ENCODE results near the gene IRS2.

IRS2 gene

DNA sequence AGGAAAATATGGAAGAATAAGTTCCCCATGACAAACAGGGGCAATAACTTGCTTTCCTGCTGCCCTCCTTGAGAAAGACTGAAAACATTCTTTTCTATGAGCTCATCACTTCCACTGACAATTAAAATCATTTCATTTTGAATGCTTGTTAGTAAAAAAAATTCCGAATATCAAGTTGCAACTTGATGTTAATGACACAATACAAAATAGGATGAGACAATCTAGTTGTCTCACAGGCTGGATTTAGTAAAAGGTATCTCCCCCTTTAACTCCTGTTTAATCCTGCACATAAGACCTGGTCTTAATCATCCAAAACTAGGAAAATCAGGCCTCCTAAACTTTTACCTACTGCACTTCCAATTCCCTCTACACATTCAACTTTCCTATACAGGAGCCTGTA, 24.7 kb downstream of the IRS2 start:
- no peak overlapping the region for H3K4me3 ChIP-seq (ENCODE audit: low read depth, low read length)
- TF ChIP-seq, protein P1, sequence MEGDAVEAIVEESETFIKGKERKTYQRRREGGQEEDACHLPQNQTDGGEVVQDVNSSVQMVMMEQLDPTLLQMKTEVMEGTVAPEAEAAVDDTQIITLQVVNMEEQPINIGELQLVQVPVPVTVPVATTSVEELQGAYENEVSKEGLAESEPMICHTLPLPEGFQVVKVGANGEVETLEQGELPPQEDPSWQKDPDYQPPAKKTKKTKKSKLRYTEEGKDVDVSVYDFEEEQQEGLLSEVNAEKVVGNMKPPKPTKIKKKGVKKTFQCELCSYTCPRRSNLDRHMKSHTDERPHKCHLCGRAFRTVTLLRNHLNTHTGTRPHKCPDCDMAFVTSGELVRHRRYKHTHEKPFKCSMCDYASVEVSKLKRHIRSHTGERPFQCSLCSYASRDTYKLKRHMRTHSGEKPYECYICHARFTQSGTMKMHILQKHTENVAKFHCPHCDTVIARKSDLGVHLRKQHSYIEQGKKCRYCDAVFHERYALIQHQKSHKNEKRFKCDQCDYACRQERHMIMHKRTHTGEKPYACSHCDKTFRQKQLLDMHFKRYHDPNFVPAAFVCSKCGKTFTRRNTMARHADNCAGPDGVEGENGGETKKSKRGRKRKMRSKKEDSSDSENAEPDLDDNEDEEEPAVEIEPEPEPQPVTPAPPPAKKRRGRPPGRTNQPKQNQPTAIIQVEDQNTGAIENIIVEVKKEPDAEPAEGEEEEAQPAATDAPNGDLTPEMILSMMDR (IDR thresholded peaks at IDR 0.05; ENCODE audit: low read depth, low read length), result no peak

DNA sequence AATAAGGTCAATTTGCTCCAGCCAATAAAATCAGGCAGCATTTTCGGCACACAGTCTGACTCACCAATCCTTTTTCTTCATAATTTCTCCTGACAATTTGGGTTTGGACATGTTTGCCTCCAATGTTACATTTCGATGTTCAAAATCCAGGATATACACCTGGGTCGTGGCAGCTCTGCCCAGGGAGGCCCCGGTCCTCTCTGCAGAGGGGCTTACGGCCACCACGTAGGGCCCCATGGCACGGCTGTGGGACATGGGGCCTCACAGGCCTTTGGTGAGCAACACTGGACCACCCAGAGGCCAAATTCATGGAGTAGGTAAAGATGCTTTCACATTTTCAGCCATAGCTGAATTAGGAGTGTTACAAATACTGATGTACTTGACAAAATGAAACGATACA, 25.4 kb downstream of the IRS2 start:
- H3K4me3 ChIP-seq (ENCODE audit: low read depth, low read length), result no peak overlapping the region
- TF ChIP-seq, protein P1 (IDR thresholded peaks at IDR 0.05; ENCODE audit: low read depth, low read length), result no peak

DNA sequence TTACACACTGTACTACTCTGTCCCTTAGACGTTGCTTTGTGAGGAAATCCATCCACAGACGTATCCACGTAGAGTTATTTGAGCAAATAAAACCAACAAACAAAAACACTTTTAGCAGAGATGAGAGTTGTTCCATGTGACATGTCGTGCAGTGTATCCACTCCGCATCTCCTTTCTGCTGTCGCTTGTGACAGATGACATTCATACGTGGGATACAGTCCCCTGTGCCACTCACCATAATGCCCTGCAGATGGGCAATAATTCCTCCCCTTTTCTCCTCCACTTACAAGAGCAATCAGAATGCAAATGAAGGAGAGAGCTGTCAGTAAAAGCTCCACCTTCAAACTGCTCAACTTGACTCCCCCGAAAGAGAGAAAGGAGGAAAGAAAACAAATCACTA, 26.0 kb downstream of the IRS2 start:
- no peak overlapping the region for H3K4me3 ChIP-seq (ENCODE audit: low read depth, low read length)
- TF ChIP-seq, protein P1 (IDR thresholded peaks at IDR 0.05; ENCODE audit: low read depth, low read length), result no peak

DNA sequence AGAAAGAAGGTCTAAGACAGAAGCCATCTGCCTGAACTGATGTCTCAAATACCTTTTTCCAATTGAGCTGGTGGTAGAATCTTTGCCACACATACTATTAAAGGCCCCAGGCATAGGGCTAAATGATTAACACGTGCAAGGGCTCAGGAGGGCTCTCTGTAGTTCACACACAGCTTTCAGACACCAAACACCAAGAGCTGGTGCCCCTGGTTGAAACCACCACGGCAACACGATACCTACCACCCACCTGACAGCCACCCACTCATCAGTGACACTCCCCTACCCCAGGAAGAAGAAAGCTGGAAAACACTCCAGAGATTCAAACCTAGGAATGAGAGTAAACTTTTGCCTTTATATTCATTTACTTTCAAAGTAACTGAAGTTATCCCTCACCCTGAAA, 26.8 kb downstream of the IRS2 start:
- TF ChIP-seq, protein P1 (IDR thresholded peaks at IDR 0.05; ENCODE audit: low read depth, low read length), result no peak
- no peak overlapping the region for H3K4me3 ChIP-seq (ENCODE audit: low read depth, low read length)

DNA sequence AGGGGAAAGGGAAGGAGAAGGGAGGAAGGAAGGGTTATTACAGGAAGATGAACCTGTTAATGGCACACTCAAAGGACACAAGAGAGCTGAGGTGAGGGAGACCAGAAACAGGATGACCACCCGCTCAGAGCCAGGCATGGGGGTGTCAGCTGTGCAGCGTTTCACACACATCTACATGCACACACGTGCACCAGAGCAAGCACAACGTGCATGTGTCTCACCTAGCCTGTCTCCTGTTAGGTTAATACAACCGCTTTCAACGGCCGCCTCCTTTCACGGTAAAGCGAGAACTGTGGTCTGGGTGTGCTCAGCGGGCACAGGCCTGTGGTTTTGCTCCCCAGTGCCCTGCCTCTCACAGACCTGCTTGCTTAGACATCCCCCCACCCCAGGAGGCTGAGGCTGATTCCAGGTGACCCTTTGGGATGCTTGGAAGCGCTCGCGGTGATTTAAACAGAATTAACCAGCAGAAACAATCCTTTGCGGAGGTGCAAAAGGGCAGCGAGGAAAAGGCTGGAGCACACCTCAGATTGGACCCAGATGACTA, 27.4 kb downstream of the IRS2 start:
- TF ChIP-seq, protein P1 (IDR thresholded peaks at IDR 0.05; ENCODE audit: low read depth, low read length), result no peak

DNA sequence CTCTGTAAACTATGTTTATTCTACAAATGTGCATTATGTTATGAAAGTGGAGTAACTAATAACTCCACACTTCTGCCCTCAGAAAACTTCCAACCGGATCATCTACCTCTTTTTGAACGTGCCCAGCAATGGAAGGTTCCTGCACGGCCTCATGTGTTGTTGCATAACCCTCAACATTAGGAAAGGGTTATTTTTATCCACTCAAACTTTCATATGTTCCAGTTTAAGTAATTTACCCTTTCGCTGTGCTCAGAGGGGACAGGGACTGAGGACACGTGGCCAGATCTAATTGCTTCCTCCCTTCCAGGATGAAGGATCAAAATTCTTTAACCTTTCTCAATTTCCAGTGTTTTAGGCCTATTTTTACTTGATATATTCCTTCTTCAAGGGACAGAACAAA, 29.6 kb downstream of the IRS2 start:
- no peak overlapping the region for H3K4me3 ChIP-seq (ENCODE audit: low read depth, low read length)
- TF ChIP-seq, protein P1 (IDR thresholded peaks at IDR 0.05; ENCODE audit: low read depth, low read length), result no peak

More for the DNA sequence above, 27.4 kb downstream of the IRS2 start:
- H3K4me3 ChIP-seq (ENCODE audit: low read depth, low read length), result no peak overlapping the region

DNA sequence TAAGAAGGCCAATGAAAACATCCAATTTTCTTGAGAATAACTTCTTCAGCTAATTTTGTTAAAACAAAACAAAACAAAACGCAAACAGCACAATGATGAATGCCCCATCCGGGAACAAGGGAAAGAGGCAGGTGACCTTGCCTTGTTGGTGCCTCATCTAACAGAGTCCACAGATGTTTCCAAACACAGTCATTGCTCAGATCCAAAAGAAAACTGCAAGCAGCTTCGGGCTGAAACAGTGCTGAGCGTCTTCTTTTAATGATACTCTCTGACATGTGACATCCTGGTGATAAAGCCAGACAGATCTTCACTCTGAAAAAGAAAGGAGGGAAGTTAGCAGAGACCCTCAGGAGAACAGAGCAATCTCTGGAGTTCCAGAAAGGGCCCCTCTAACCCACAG, 30.4 kb downstream of the IRS2 start:
- TF ChIP-seq, protein P1 (IDR thresholded peaks at IDR 0.05; ENCODE audit: low read depth, low read length), result no peak
- H3K4me3 ChIP-seq (ENCODE audit: low read depth, low read length), result no peak overlapping the region
